ENCODE measurements around the gene IGFL2. TPM values are rescaled to one million over a fixed set of nuclear protein-coding genes. Genes with fewer than 3 reads are reported as not detected.

The IGFL2 gene
- total RNA-seq, 1 experiment from 2014 or later: not detected

- Mint-ChIP-seq H3K27me3 (ENCODE audit: unreplicated experiment) (peaks cover 93% of the 10 kb centered on the region), H3K27ac (ENCODE audit: unreplicated experiment) (no peak overlapping the region), H3K4me3 (ENCODE audit: low read depth, unreplicated experiment) (no peak overlapping the region), H3K9me3 (ENCODE audit: low read depth, unreplicated experiment) (peaks cover 3% of the 10 kb centered on the region), H3K4me1 (ENCODE audit: low read depth, unreplicated experiment) (peaks cover 15% of the 10 kb centered on the region), H3K36me3 (ENCODE audit: insufficient read depth, unreplicated experiment) (no peaks in the 10 kb centered on the region)
- CTCF ChIA-PET: no interaction called here
- intact Hi-C loops (cut with micrococcal nuclease; ENCODE audit: unreplicated experiment): no loop called here
- BruUV-seq (replicated peaks): no TSS peak
- no peak for DNase-seq
- TF ChIP-seq, protein P1, sequence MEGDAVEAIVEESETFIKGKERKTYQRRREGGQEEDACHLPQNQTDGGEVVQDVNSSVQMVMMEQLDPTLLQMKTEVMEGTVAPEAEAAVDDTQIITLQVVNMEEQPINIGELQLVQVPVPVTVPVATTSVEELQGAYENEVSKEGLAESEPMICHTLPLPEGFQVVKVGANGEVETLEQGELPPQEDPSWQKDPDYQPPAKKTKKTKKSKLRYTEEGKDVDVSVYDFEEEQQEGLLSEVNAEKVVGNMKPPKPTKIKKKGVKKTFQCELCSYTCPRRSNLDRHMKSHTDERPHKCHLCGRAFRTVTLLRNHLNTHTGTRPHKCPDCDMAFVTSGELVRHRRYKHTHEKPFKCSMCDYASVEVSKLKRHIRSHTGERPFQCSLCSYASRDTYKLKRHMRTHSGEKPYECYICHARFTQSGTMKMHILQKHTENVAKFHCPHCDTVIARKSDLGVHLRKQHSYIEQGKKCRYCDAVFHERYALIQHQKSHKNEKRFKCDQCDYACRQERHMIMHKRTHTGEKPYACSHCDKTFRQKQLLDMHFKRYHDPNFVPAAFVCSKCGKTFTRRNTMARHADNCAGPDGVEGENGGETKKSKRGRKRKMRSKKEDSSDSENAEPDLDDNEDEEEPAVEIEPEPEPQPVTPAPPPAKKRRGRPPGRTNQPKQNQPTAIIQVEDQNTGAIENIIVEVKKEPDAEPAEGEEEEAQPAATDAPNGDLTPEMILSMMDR (IDR thresholded peaks at IDR 0.05; ENCODE audit: unreplicated experiment): no peak
Observed at GRCh38 chr19:46162731-46163130, 14.7 kb downstream of the IGFL2 start.

GRCh38 chr19:46173886-46174480, 25.9 kb downstream of the IGFL2 start:
- Mint-ChIP-seq H3K27me3 (ENCODE audit: unreplicated experiment) (peaks cover 93% of the 10 kb centered on the region), H3K36me3 (ENCODE audit: insufficient read depth, unreplicated experiment) (no peaks in the 10 kb centered on the region), H3K4me3 (ENCODE audit: low read depth, unreplicated experiment) (no peak overlapping the region), H3K27ac (ENCODE audit: unreplicated experiment) (no peak overlapping the region), H3K4me1 (ENCODE audit: low read depth, unreplicated experiment) (no peaks in the 10 kb centered on the region), H3K9me3 (ENCODE audit: low read depth, unreplicated experiment) (peaks cover 6% of the 10 kb centered on the region)
- DNase-seq: no peak
- CTCF ChIA-PET: interaction anchor here (0.6 kb wide), 1 partner anchor 92 kb away, joined by 4 read pairs; no protein-coding TSS in a partner anchor
- BruUV-seq (replicated peaks): no TSS peak
- intact Hi-C loops (cut with micrococcal nuclease; ENCODE audit: unreplicated experiment): no loop called here
- TF ChIP-seq, protein P1 (IDR thresholded peaks at IDR 0.05; ENCODE audit: unreplicated experiment): no peak

DNA sequence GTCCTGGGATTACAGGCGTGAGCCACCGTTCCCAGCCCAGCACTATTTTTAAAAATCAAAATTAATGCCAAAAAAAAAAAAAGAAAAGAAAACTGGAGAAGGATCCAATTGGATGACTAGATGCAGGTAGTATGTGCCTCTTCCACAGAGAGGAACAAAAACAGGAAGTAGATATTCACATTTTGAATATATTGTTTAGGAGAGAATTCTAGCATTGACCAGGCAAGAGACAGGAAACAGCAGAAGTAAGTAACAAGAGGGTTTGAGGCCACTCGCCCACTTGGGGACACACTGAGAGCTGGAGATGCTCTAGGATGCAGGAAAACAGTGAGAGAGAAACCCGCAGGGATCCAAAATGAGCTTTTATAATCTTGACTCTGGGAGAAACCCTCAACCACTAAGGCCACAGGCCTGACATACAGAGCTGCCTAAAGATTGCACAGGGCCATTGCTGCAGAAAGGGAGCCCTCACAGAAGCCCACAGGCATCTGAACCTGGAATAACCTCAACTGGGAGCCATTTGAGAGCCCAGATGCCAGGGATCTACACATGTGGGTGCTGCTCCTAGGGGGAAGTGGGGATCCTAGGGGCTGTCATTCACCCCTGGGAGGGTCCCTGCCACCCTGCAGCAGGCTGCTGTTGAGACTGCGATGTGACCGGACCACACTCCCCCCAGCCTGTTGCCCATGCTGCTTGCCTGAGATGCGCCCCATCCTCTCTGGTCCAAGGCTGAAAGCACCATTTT, 28.2 kb downstream of the IGFL2 start:
- Mint-ChIP-seq H3K4me3 (ENCODE audit: low read depth, unreplicated experiment) (no peak overlapping the region), H3K4me1 (ENCODE audit: low read depth, unreplicated experiment) (no peaks in the 10 kb centered on the region), H3K27me3 (ENCODE audit: unreplicated experiment) (peaks cover 82% of the 10 kb centered on the region), H3K27ac (ENCODE audit: unreplicated experiment) (no peak overlapping the region), H3K36me3 (ENCODE audit: insufficient read depth, unreplicated experiment) (no peaks in the 10 kb centered on the region), H3K9me3 (ENCODE audit: low read depth, unreplicated experiment) (peaks cover 2% of the 10 kb centered on the region)
- DNase-seq: no peak
- no TSS peak for BruUV-seq (replicated peaks)
- TF ChIP-seq, protein P1 (IDR thresholded peaks at IDR 0.05; ENCODE audit: unreplicated experiment): no peak
- CTCF ChIA-PET: no interaction called here
- intact Hi-C loops (cut with micrococcal nuclease; ENCODE audit: unreplicated experiment): no loop called here

GRCh38 chr19:46179076-46179759, 31.2 kb downstream of the IGFL2 start:
- H3K4me1 Mint-ChIP-seq (ENCODE audit: low read depth, unreplicated experiment): no peaks in the 10 kb centered on the region
- no peak for DNase-seq
- H3K36me3 Mint-ChIP-seq (ENCODE audit: insufficient read depth, unreplicated experiment): no peaks in the 10 kb centered on the region
- no peak overlapping the region for H3K4me3 Mint-ChIP-seq (ENCODE audit: low read depth, unreplicated experiment)
- CTCF ChIA-PET: interaction anchor here (0.5 kb wide), 1 partner anchor 299 kb away, joined by 3 read pairs; no protein-coding TSS in a partner anchor
- BruUV-seq (replicated peaks): no TSS peak
- TF ChIP-seq, protein P1 (IDR thresholded peaks at IDR 0.05; ENCODE audit: unreplicated experiment): no peak
- H3K27me3 Mint-ChIP-seq (ENCODE audit: unreplicated experiment): peaks cover 82% of the 10 kb centered on the region
- intact Hi-C loops (cut with micrococcal nuclease; ENCODE audit: unreplicated experiment): no loop called here
- H3K27ac Mint-ChIP-seq (ENCODE audit: unreplicated experiment): no peak overlapping the region
- H3K9me3 Mint-ChIP-seq (ENCODE audit: low read depth, unreplicated experiment): no peaks in the 10 kb centered on the region
